Activated gamma-delta T cell treated with anti-CD3 and anti-CD28 coated beads, Interleukin-2, amount 50 U/mL, for 16 hours (primary cell): ENCODE results near the gene KIF6.
"Not testable (repeated sequence)": the region's sequence is repeated elsewhere in the genome, so short reads cannot be mapped to it uniquely, and the experiment has no call there.

Experiments used
- DNase-seq: peaks from one replicate; pipeline ENCODE4 v3.0.0-alpha.2; 2020; ENCODE audit warnings: low read depth

The KIF6 gene, protein sequence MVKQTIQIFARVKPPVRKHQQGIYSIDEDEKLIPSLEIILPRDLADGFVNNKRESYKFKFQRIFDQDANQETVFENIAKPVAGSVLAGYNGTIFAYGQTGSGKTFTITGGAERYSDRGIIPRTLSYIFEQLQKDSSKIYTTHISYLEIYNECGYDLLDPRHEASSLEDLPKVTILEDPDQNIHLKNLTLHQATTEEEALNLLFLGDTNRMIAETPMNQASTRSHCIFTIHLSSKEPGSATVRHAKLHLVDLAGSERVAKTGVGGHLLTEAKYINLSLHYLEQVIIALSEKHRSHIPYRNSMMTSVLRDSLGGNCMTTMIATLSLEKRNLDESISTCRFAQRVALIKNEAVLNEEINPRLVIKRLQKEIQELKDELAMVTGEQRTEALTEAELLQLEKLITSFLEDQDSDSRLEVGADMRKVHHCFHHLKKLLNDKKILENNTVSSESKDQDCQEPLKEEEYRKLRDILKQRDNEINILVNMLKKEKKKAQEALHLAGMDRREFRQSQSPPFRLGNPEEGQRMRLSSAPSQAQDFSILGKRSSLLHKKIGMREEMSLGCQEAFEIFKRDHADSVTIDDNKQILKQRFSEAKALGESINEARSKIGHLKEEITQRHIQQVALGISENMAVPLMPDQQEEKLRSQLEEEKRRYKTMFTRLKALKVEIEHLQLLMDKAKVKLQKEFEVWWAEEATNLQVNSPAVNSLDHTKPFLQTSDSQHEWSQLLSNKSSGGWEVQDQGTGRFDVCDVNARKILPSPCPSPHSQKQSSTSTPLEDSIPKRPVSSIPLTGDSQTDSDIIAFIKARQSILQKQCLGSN

DNA sequence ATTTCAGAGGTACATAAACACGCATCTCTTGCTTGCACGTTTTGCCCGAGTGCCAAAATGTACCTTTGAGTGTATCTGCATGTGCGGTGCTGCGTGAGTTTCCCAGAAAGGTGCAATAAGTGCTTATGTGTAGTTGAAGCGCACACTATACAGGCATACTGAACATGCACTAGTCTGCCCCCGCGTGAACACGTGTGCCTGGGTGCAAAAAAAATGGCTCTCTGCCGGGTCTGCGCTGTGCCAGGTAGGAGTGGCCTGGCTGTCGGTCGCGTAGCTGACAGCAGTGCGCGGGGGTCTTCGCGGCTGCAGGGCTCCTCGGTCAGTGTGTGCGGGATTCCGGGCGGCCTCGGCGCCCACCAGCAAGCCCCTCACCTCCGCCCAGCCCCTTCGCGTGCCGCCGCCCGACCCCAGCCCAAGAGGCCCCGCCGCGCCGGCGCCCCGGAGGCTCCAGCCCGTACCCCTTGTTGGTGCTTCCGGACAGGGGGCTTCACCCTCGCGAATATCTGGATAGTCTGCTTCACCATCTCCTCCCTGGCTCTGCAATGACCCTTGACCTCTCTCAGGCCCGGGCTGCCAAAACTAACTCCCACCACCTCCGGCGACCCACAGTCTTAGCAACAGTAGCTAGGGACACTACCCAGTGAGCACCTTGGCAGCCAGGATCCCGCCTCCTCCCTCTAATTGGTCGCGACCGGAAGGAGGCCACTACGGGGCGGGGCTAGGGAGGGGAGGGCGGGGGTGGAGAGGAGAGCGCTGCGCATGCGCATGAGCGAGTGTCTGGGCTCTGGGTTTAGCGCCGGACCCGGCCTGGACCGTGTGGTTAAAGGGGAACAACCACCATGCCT lies at the start of gene KIF6:
KIF6 (minus strand) TSS at position 622 of the 845 bp plus-strand sequence; CDS start at position 524, 98 bp downstream.
- DNase-seq: peak; percentile 55

DNA sequence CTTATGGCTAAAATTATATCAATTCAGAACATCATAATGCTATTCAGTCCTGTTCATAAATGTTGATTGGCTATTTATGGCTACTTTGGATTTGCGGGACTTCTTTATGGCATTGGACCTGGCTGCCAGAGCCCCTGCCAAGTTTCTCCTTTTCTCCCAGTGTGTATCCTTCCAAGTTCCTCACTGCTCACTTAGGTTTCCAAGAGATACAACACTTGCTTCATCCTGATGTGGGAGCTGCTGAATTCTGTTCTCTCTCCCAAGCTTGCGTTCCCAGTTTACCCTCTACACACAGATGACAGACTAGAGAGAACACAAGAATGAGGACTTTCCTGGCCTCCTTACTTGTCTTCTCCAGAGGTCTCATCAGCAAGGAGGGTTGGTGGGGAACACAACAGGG lies 48.6 kb upstream of the KIF6 start:
- DNase-seq: no peak

DNA sequence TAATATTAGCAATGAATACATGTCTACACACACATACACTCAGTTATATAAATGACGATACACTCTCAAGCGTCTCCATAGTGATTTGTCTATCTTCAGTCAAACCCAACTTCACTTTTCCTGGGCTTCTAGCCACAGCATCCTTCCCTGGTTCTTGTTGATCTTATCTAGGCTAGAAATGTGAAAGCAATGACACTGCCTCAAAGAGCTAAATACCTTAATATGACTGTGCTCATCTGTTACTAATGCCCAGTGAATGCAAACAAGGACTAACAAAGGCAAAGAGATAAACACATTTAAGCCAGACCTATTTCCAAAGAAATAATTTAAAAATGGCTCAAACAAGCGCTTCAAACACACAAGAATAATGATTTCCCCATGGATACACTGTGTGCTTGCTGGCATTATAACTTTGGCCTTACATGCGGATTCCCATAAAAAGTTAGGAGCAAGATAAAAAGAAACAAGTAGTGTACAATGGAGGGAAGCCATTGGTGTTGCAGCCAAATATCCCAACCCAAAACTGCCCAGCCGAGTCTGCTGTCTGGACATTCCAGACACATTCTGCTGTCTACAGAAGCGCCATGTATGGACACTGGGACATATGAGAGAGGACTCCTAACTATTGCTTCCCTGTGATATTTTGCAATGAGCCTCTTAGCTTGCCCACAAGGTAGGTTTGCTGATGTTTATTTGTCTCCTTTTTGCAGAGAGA lies 47.5 kb upstream of the KIF6 start:
- DNase-seq: no peak

DNA sequence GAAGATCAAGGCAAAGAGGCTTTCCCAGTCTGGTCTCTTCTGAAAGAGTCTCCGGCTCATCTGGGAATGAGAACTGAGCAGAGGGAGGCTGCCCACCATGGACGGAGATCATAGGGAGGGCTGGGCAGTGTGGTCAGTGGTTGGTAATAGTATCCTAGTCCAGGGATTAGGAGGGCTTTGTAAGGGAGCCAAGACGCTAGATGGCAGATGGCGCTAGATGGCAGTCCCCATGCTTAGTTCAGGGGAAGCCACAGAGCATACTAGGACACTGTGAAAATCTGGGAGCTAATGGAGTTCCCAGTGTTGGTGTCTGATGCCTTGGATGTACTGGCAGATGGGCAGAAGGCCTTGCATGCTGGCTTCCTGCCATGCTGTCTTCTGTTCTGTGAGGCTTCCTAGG lies 45.2 kb upstream of the KIF6 start:
- no peak for DNase-seq

DNA sequence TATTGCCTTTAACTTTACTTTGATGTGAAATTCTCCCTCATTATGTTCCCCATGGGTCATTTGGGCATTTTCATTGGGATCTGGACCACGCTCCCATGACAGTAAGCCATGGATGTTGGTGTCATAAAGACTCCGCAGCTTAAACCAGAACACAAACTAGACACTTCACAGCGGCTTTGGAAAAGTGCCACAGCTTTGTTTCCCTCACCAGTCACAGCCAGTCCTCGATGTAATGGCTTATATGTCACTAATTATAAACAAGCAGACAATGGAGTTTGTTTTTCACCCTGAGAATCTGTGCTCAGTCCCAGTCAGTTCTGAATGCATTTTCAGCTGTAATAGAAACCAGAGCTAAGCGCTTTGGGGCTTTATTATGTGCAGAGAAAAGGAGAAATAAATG lies 43.8 kb upstream of the KIF6 start:
- DNase-seq: no peak

DNA sequence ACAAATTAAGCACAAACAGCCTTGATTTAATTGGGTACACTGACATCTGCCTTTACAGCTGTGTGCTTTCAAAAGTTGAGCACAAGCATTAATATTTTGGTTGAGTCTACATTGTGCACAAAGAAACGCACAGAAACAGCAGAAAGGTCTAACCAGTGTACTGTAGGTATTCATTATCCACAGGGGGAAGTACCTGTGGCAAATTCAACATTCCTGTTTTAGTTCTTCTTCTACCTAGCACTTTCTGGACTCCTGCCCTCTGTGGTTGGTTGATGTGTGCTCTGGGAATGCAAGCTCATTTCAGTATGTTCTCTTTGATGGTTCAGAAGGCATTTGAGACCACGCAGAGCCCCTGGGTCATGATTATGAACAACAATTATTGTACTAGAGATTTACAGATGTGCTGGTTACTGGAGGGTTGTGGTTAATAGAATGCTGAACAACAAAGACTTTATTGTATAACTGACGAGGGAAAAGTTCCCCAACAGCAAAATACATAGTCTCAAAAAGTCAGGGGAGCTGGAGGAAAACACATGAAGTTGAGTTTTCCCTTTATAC lies 40.4 kb upstream of the KIF6 start:
- no peak for DNase-seq

DNA sequence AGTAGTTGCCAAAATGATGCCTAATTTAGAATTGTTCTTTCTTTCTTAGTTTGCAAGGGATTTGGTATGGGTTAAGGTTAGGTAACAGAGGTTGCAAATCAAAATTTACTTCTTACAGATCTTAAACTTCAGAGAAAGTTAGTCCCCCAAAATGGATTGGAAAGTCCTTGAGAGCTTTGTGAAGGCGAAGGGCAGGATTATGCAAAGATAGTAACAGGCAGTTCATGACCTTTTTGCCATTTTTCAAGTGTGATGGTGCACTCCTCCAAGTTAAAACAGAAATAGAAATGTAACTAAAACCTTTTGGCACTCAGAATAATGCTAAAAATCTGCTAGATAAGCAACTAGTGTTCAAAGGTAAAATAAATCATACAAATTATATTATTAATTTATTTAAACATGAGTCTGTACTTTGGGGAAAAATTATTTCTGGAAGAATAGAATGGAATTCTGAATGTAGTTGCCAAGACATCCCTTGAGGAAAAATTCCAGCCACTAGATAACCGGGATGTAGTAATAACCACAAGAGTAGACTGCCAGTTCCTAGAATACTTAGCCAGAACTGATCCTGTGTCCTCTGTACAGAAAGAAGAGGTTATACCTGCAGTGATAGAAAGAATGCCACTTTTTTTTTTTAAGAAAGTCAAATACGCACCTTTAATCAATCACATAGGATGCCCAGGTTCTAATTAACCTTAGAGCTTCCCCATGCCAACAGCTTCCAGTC lies 35.2 kb upstream of the KIF6 start:
- no peak for DNase-seq

DNA sequence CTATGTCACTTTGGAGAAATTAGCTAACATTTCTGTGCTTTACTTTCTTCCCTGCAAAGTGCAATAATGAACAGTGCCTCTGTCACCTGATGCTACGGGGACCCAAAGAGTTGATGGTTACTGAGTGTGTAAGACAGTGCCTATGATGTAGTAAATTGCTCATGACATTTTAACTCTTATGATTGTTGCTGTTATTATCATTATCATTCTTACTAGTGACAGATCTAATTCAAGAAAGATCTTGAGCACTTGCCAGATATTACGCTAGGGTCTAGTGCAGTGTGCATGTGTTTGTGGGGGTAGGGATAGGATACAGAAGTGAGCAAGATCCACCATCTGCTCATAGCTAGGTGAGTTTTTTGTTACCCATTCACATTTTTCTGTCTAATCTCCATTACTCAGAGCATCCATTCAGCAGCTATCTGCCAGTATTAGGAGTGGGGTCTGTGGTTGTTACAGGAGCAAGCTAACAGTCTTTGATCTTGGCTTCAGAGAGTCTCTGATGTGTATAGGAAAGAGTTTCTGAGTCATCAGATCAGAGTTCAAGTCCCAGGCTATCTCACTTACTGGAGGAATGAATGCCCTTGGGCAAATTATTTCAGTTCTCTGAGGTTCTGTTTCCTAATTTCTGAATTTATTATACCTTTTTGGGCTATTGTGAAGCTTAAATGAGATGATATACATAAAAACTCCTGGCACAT lies 33.8 kb upstream of the KIF6 start:
- DNase-seq: no peak

DNA sequence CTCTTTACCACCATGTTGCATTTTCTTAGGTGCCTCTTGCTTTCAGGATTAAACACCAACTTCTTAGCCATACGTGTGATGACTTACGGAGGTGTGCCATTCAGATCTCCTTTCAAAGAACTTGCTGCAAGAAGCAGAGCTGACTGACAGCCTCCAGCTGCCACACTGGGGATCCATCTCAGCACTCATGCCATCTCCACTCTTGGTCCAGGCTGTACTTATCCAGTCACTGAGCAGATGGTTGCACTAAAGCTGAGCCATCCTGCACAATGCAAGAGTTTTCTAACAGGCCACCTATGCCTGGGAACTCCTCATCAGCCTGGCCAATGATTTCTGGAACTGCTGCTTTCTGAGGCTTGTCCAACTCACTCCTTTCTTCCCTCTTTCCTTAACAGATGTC lies 31.4 kb upstream of the KIF6 start:
- no peak for DNase-seq

DNA sequence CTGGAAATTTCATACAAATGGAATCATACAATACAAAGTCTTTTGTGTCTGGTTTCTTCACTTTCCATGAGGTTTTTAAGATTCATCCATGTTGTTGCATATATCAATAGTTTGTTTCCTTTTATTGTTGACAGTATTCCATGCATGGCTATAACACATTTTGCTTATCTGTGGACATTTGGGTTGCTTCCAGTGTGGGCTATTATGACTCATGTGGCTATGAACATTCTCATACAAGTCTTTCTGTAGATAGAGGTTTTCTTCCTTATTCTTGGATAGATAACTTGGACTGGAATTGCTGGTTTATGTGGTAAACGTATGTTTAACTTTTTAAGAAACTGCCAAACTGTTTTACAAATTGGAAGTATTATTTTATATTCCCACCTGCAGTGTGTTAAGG lies 30.0 kb upstream of the KIF6 start:
- DNase-seq: no peak

DNA sequence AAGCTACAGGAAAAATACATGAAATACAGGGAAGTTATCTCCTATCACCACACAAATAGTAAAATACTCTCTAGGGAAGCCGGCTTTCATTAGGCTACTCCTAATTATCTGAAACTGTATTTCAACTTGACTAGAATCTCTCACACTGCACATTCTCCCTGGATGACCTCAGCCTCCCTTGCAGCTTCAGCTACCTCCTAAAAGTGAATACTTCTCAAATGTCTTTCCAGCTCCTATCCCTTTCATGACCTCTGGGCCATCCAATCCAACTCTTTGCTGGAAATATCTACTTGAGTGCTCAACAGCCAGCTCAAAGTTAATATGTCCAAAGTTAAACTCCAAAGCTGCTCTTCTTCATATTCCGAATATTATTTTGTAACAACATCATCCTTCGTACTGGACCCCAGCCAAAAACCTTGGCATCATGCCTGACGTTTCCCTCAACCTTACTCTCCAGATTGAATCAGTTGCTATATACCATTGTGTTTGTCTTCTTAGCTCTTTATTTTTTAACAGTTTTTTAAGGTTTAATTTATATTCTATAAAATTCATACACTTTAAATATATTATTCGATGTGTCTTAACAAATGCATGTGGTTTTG lies 29.4 kb upstream of the KIF6 start:
- DNase-seq: no peak

DNA sequence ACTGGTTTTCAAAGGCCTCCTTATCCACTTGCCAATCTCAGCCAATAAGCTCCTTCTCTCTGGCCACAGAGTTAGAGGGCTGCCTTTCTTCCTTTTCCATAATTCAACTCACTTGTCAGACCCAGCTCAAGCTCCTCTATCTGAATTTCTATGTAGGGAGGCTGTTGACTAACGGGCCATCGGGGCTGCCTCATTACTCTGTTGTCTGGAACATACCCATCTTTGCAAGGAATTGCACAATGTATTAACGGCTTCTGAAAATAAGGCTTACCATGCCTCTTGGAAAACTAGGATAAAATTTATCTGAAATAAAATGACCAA lies 28.5 kb upstream of the KIF6 start:
- no peak for DNase-seq

DNA sequence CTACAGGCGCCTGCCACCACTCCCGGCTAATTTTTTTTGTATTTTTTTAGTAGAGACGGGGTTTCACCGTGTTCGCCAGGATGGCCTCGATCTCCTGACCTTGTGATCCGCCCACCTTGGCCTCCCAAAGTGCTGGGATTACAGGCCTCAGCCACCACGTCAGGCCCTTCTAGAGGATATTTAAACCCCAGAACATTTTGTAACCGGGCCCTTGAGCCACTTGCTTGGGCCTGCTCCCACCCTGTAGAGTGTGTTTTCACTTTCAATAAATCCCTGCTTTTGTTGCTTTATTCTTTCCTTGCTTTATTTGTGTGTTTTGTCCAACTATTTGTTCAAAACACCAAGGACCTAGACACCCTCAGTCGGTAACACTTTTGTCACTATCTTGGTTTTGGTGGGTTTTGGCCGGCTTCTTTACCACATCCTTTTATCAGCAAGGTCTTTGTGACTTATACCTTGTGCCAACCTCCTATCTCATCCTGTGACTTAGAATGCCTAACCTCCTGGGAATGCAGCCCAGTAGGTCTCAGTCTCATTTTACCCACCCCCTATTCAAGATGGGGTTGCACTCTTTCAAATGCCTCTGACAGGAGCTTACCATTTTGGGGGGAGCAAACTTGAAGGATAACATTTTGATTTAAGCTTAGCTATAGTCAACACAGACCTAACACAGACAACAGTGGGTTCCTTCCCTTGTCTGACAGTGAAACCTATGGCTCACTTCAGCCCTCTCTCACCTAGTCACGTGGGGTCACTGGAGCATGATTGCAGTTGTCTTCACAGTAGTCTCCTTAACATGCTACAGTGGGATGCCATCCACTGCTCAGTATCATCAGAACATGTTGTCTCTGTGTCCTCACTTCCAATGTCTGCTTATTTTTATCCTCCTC lies 27.9 kb upstream of the KIF6 start:
- DNase-seq: no peak

DNA sequence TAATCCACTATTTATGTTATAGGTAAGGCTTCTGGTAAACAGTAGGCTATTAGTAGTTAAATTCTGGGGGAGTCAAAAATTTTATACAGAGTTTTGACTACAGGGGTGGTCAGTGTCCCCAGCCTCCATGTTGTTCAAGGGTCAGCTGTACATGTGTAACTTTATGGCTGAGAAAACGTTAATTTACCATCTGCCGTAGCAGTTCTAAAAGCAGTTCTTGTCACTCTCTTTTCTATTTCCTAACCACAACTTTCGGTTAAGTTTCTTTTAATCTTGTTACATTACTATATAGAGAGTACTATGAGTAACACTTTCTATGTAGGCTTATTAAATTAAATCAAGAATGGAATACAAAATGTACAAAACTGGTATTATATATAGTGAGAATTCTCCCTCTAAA lies 21.6 kb upstream of the KIF6 start:
- no peak for DNase-seq

DNA sequence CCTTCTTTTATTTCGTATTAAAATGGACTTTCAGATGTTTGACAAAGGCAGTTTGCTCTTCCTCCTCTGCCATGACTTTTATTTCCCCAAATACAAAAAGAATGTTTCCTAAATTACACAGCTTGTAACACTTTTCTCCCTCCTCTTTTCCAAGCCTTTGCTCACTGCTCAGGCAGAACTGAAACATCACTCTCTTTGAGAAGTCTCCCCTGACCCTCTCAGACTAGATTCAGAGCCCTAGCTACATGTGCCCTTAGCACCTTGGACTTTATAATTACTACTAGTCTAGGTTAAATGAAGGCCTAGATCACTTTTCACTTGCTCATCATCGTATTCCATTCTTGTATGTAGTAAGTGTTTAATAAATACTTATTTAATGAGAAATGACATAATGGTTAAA lies 8.5 kb upstream of the KIF6 start:
- DNase-seq: no peak

DNA sequence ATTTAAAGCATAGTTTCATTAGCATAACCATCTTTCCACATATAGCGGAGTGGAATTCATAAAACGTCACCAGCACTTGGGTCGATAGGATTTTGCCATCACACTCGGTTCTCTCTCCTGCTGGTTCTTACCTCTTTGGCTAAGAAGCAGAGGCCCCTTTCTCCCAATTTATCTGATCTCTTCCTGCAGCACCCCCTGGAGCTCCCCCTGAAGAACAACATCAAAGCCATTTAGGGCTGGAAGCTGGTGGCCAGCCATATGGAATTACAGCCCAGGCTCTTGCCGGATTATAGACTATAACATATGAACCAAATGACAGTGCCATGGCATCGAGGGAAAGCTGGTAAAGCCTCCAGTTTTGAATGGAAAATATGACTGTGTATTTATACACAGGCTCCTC lies 6.4 kb upstream of the KIF6 start:
- DNase-seq: no peak

DNA sequence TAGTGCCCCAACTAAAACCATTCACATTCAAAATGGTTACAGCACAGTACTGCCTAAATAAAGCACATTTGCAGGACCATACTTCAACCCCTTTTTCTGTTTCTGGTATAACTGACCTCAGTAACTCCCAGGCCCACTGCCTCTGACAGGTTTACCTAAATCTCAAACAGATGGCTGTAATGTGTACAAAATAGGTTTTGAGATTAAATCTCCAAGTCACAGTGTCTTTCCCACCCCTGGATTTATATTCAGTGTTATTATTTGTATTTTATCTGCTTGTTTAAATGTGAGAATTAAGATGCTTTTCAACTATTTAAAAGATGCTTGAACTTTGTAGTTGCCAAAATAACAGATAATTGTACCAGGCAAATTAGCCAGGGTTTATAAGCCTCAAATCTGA lies 4.7 kb upstream of the KIF6 start:
- no peak for DNase-seq

DNA sequence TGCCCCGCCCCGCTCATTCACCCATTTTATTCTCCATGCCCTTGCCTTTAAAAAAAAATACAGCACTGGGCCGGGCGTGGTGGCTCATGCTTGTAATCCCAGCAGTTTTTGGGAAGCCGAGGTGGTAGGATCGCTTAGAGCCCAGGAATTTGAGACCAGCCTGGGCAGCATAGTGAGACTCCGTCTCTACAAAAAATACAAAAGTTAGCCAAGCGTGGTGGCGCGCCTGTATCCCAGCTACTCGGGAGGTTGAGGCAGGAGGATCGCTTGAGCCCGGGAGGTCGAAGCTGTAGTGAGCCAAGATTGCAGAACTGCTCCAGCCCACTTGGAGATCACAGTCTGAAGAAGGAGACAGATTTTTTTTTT lies 407 bp upstream of the KIF6 start:
- no peak for DNase-seq

DNA sequence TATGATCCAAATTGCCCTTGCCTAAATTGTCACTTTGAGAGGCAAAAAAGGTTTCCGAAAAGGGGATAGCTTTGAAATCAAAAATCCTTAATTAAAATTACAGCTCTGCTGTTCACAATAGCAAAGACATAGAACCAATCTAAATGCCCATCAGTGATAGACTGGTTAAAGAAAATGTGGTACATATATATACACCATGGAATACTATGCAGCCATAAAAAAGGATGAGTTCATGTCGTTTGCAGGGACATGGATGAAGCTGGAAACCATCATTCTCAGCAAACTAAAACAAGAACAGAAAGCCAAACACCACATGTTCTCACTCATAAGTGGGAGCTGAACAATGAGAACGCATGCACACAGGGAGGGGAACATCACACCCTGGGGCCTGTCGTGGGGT lies 1.9 kb downstream of the KIF6 start:
- not testable (repeated sequence) for DNase-seq
